Measurements from ENCODE around the gene FOXC2.

The FOXC2 gene

GRCh38 chr16:86593913-86594620 is 27.4 kb downstream of the FOXC2 start:
- no peak for DNase-seq

- DNase-seq, result no peak
Measured at GRCh38 chr16:86594721-86595120, 28.1 kb downstream of the FOXC2 start.

- DNase-seq, result no peak
Measured at GRCh38 chr16:86595983-86596605, 29.5 kb downstream of the FOXC2 start.

- DNase-seq, result no peak
Measured at GRCh38 chr16:86597126-86597879, 30.7 kb downstream of the FOXC2 start.

- no peak for DNase-seq
Measured at GRCh38 chr16:86597880-86598606, 31.4 kb downstream of the FOXC2 start.

- DNase-seq, result no peak
Measured at GRCh38 chr16:86598607-86599565, 32.3 kb downstream of the FOXC2 start.

GRCh38 chr16:86601356-86601755 is 34.7 kb downstream of the FOXC2 start:
- DNase-seq, result no peak

- DNase-seq, result no peak
Measured at GRCh38 chr16:86602521-86602920, 35.9 kb downstream of the FOXC2 start.

- DNase-seq, result no peak
Measured at GRCh38 chr16:86604436-86605193, 38.0 kb downstream of the FOXC2 start.

- DNase-seq, result no peak
Measured at GRCh38 chr16:86605950-86606349, 39.3 kb downstream of the FOXC2 start.

- DNase-seq, result no peak
Measured at GRCh38 chr16:86608301-86608747, 41.7 kb downstream of the FOXC2 start.

- no peak for DNase-seq
Measured at GRCh38 chr16:86609115-86609514, 42.5 kb downstream of the FOXC2 start.

- no peak for DNase-seq
Measured at GRCh38 chr16:86609661-86610060, 43.0 kb downstream of the FOXC2 start.

- DNase-seq, result no peak
Measured at GRCh38 chr16:86610779-86611524, 44.3 kb downstream of the FOXC2 start.

- no peak for DNase-seq
Measured at GRCh38 chr16:86611525-86611855, 44.9 kb downstream of the FOXC2 start.

GRCh38 chr16:86611941-86612340 is 45.3 kb downstream of the FOXC2 start:
- no peak for DNase-seq

GRCh38 chr16:86614699-86615098 is 48.1 kb downstream of the FOXC2 start:
- DNase-seq, result no peak

GRCh38 chr16:86616906-86617305 is 50.3 kb downstream of the FOXC2 start:
- DNase-seq, result no peak

GRCh38 chr16:86618431-86619238 is 52.0 kb downstream of the FOXC2 start:
- DNase-seq, result no peak

Data from NCI-H510A treated with DMSO at 0.1 percent for 48 hours (cell line).